ENCODE results near the gene PRKAG2.

The PRKAG2 gene

DNA sequence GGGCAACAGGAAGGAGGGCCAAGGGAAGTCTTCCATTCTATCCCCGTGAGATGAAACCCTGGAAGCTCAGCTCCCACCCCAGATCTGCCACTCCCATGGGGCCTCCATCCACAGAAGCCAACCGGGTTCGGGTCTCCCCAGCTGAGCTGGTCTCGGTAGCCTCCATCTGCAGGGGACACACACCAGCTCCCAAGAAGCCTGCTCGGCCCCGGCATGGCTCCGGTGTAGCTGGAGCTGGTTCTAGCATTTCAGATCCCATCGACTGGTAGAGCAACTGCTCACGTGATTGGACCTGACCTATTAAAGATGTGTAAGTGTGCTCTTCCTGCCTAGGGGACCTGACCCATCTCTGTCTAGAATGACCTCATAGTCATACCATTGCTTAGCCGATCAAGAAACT, 138.0 kb downstream of the PRKAG2 start:
- DNase-seq: no peak

- DNase-seq: no peak
Observed at GRCh38 chr7:151736403-151736909, 140.5 kb downstream of the PRKAG2 start.

GRCh38 chr7:151735851-151736402, 141.0 kb downstream of the PRKAG2 start:
- no peak for DNase-seq

- DNase-seq: no peak
Observed at GRCh38 chr7:151735186-151735850, 141.6 kb downstream of the PRKAG2 start.

- DNase-seq: no peak
Observed at GRCh38 chr7:151732834-151733592, 143.9 kb downstream of the PRKAG2 start.

- no peak for DNase-seq
Observed at GRCh38 chr7:151732292-151732691, 144.6 kb downstream of the PRKAG2 start.

DNA sequence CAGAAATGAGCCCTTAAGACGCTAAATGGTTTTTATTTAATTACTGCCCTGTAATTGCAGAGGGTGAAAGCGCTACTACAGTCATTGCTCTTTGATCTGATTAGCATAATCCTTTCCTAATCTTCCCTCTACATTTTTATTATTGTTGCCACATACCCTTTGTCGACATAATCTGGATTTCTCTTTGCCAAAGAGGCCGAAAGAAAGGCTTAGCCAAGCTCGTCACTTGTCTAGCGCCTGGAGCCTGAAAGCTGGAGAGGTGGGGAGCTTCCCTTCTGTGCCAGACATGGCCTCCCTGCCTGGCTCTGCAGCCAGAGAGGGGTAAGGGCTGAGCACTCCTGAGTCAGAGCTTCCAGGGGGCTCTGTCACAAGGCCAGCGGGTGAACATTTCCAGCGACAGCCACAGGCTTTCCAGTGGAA, 145.9 kb downstream of the PRKAG2 start:
- DNase-seq: no peak

DNA sequence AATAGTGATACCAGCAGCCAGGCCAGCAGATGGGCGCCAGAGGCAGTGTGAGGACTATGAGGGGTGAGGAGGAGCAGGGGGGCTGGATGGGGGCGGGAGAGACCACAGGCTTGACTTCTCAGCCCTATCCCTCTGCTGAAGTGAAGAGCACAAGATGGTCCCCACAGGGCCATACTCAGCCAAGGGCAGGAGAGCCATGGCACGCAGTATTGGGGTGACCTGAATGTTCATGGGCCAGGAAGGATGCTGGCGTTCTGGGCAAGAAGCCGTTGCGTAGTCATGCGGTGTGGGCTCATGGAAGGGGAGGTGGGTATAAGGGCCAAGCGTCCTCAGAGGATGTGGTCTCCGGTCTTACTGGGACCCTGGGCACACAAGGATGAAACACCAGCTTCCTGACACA, 146.3 kb downstream of the PRKAG2 start:
- DNase-seq: no peak

DNA sequence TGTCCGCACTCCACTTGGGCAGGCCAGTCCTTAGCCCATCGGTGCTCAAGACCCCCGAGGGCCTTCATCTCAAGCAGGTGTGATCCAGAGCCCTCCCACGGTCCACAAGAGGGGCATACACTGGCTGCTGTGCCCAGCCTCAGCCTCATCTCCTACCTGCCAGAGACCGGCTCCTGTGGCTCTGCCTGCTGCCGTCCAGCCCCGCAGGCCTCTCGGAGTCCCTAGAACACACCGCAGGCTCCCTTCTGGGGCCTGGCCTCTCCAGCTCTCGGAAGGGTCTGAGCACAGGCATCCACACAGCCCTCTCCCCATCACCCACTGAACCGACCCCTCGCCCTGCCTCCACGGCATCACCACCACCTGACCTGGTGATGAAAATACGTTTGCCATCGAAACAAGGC, 147.4 kb downstream of the PRKAG2 start:
- DNase-seq: no peak

DNA sequence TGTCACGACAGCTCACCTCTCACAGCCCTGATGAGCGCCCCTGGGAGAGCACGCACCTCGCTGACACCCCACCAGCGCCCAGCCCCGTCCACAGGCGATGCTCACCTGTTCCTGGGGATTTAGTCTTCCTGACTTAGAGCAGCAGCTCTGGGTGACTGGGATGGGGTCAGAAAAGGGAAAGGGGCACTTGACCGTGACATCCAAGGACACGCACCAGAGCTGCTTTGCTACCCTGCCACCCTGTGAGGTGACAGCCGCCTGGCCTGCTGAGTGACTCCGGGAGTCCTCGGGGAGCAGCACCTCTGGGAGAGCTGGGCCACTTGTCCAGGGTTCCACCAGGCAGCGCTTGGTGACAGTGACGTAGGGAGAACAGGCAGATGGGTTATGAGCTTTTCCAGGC, 148.2 kb downstream of the PRKAG2 start:
- DNase-seq: no peak

GRCh38 chr7:151728286-151728660, 148.6 kb downstream of the PRKAG2 start:
- DNase-seq: no peak

DNA sequence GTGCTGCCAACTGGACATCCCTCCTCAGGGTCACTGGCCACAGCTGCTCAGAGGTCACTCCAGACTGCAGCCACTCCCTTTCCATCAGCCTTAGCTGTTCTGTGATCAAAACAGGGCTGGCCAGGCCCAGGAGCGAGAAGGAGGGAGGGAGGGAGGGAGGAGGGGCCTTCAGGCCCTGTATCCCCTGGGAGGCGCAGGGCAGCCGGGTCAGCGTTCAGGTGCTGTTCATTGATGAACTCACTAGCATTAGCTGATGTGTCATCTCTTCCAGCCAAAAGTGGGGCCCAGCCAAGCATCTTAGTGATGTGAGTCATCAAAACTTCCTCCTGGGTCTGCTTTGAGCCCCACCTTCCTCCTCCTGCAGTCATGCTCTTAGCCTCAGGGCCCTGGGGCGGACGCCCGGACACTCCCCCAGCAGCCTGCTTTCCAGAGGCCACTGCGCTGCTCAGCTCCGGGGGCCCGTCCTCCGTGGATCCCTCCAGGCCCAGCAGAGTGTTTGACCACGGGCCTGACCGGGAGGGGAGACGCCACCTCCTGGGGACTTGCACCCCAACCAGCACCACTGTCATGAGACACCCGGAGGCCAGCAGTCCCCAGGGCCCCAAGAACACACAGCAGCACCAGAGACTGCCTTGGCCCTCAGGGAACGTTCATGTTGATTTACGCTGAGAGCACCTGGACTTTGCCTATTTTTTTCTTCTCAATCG, 149.2 kb downstream of the PRKAG2 start:
- no peak for DNase-seq

GRCh38 chr7:151726652-151727578, 150.0 kb downstream of the PRKAG2 start:
- no peak for DNase-seq

DNA sequence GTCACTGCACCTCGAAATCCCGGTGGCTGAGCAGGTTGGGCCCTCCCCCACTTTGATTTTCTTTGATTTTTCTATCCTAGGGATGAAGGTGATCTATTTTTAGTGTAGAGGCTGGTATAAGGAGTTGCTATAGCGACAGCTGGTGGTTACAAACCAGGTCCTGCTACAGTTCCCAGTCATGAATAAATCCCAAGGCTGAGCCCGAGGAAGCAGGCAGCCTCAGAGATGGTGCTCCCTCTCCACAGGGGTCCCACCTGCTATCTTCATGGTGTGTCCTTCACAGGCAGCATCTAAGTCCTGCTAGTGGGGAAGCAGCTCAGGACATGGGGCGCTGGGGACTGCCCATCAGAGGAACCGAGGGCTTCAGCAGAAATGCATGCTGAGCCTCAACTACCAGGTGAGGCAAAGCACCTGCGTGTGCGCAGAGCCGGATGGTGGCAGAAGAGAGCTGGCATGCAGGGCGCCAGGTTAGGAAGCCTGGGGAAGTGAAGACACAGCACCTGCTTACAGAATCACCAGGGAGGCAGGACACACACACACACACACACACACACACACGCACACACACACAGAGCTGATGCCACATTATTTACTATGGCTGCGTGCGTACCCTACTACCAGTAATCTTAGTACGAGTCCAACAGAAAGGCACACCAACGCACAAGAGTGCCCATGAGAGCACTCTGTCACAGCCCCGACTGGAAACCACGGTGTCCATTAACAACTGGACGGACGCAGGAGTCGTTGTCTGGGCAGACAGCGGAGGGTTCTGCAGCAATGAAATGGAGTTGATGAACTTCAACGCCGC, 150.9 kb downstream of the PRKAG2 start:
- no peak for DNase-seq

DNA sequence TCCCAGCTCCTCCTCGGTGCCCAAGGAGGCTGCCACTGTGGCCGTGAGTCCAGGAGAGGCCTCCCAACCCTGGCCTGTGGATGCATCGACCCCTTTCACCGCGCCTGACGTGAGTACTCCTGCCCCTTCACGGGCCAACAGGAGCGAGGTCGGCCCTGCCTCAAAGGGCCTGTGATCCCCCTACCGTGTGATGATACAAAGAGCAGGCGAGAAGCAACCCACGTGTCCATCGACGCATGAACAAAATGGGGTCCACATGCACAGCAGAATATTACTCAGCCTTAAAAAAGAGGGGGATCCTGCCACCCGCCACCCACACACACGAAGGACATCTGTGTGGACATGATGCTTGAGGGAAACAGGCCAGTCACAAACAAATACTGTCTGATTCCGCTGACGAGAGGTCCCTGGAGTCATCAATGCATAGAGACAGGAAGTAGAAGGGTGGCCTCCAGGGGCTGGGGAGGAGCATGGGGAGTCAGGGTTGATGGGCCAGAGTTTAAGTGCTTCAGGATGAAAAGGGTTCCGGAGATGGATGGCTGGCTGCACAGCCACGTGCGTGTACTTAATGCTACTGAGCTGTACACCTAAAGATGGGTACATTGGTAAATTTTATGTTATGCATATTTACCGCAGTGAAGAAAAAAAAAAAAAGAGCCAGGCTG, 151.9 kb downstream of the PRKAG2 start:
- no peak for DNase-seq

GRCh38 chr7:151724250-151724915, 152.5 kb downstream of the PRKAG2 start:
- no peak for DNase-seq

DNA sequence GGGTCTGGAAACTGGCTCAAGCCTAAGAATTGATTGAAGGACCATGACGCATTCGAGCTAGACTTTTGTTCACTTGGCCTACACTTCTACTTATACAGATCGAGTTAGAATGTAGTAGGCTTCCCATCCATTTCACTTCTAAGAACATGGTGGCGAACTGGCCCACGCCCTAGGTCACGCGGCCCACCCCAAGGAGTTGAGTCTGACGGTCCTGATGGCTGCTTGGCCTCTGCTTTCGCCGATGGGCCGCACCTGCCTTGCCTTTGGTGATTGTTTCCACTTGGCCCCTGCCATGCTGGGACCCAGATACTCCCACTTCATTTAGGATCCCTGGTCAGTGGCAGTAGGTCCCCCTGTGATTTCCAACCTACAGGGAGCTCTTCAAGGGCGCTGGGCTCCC, 153.6 kb downstream of the PRKAG2 start:
- no peak for DNase-seq

DNA sequence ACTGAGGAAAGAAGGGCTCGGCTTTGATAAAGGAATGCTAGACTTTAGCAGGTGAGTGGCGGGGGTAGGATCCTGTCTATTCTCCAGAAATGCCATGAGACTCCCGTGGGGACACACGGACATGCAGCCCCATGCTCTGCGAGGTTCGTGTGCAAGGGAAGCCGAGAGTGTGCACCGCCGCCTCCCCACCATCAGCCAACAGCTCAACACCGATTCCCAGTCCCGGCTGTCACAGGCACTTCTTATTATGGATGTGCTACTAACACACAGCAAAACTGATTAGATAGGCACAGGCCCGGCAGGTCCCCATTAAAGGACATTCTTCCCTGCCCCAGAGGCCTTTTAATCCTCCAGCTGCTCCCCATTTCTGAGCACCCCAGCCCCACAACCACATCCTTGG, 154.4 kb downstream of the PRKAG2 start:
- DNase-seq: no peak

GRCh38 chr7:151721694-151722093, 155.2 kb downstream of the PRKAG2 start:
- DNase-seq: no peak

DNA sequence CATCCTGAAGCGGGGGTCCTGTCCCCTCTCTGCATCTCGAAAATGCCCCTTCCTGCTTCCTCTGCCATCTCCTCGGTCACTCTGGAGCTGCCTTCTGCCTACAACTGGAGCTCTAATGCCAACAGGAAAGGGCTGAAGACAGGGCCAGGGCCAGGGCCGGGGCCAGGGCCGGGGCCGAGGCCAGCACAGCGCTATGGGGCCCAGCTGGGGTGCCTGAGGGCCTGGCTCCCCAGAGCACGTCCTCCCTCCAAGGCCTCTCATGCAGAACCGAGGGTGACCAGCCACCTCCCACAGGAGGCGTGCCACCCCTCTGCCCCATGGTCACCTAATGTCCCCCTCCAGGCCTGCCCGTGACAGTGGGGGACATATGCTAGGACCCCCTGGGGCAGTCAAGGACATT, 155.7 kb downstream of the PRKAG2 start:
- no peak for DNase-seq
